Hematopoietic multipotent progenitor cell treated with erythropoietin and hydrocortisone succinate and interleukin-3 and kit ligand, for 6 days (in vitro differentiated cells): ENCODE measurements around the gene MACF1.

ENCODE experiments used
- DNase-seq: peaks from one replicate; pipeline ENCODE4 v3.0.0-alpha.2; 2015

The MACF1 gene

GRCh38 chr1:39317111-39317510, 112.6 kb downstream of the MACF1 start:
- DNase-seq: no peak

GRCh38 chr1:39317910-39318633, 113.6 kb downstream of the MACF1 start:
- peak; percentile 37 for DNase-seq

GRCh38 chr1:39321979-39322378, 117.5 kb downstream of the MACF1 start:
- no peak for DNase-seq

- no peak for DNase-seq
Measured at GRCh38 chr1:39322431-39322830, 117.9 kb downstream of the MACF1 start.

- DNase-seq: no peak
Measured at GRCh38 chr1:39324888-39325287, 120.4 kb downstream of the MACF1 start.

- no peak for DNase-seq
Measured at GRCh38 chr1:39326836-39327235, 122.3 kb downstream of the MACF1 start.

GRCh38 chr1:39328095-39328494, 123.6 kb downstream of the MACF1 start:
- DNase-seq: no peak

GRCh38 chr1:39328586-39329121, 124.2 kb downstream of the MACF1 start:
- no peak for DNase-seq

- DNase-seq: no peak
Measured at GRCh38 chr1:39331647-39332046, 127.2 kb downstream of the MACF1 start.

GRCh38 chr1:39332291-39332690, 127.8 kb downstream of the MACF1 start:
- DNase-seq: no peak

- no peak for DNase-seq
Measured at GRCh38 chr1:39332828-39333227, 128.3 kb downstream of the MACF1 start.

GRCh38 chr1:39333296-39333695, 128.8 kb downstream of the MACF1 start:
- peak; percentile 13 for DNase-seq

- no peak for DNase-seq
Measured at GRCh38 chr1:39335216-39335615, 130.7 kb downstream of the MACF1 start.

GRCh38 chr1:39337067-39337466, 132.6 kb downstream of the MACF1 start:
- no peak for DNase-seq

- no peak for DNase-seq
Measured at GRCh38 chr1:39342776-39343175, 138.3 kb downstream of the MACF1 start.

- peak; percentile 27 for DNase-seq
Measured at GRCh38 chr1:39344394-39345154, 140.1 kb downstream of the MACF1 start.

GRCh38 chr1:39346872-39347271, 142.4 kb downstream of the MACF1 start:
- no peak for DNase-seq

GRCh38 chr1:39348278-39348677, 143.8 kb downstream of the MACF1 start:
- DNase-seq: no peak

- DNase-seq: no peak
Measured at GRCh38 chr1:39352881-39353280, 148.4 kb downstream of the MACF1 start.

GRCh38 chr1:39354572-39354971, 150.1 kb downstream of the MACF1 start:
- no peak for DNase-seq

- no peak for DNase-seq
Measured at GRCh38 chr1:39358491-39358890, 154.0 kb downstream of the MACF1 start.

- DNase-seq: no peak
Measured at GRCh38 chr1:39359028-39359570, 154.6 kb downstream of the MACF1 start.

GRCh38 chr1:39360731-39361130, 156.2 kb downstream of the MACF1 start:
- DNase-seq: peak; percentile 14

GRCh38 chr1:39361446-39361845, 157.0 kb downstream of the MACF1 start:
- DNase-seq: no peak
